Tibial artery (tissue), 4 donors: ENCODE measurements around the gene SNX1.

Experiments used
- DNase-seq, 2 donors: peaks; one replicate each; pipeline ENCODE4 v3.0.0-alpha.2; 2019
- H3K27ac ChIP-seq, 2 donors: fragments of 200-600 bp; sonication (generic) in 1 of 2; 1 replicate in 1 of 2; 2 replicates in 1 of 2; pipeline ENCODE4 v1.5.1; 2018 to 2019; ENCODE audit warnings: mild to moderate bottlenecking in 1 of 2
- H3K27me3 ChIP-seq, 2 donors: fragments of 200-600 bp; sonication (generic) in 1 of 2; one replicate each; pipeline versions ENCODE4 v1.5.1 to v1.6.0; 2016 to 2019
- H3K36me3 ChIP-seq, 3 donors: fragments of 200-600 bp; sonication (generic) in 2 of 3; one replicate each; pipeline ENCODE4 v1.5.1; 2016 to 2019; ENCODE audit warnings: mild to moderate bottlenecking in 2 of 3
- H3K4me1 ChIP-seq, 4 donors: fragments of 200-600 bp; sonication (generic) in 2 of 4; 1 replicate in 3 of 4; 2 replicates in 1 of 4; pipeline ENCODE4 v1.5.1; 2016 to 2019
- H3K4me3 ChIP-seq, 2 donors: fragments of 200-600 bp; sonication (generic) in 1 of 2; 1 replicate in 1 of 2; 2 replicates in 1 of 2; pipeline ENCODE4 v1.5.1; 2018 to 2019; ENCODE audit warnings: mild to moderate bottlenecking in 2 of 2
- H3K9me3 ChIP-seq, 3 donors: fragments of 200-600 bp; sonication (generic) in 1 of 3; one replicate each; pipeline ENCODE4 v1.5.1; 2016 to 2019
- CTCF ChIP-seq, 2 experiments: fragments of 200-600 bp in 1 of 2; fragments of 450-650 bp in 1 of 2; IDR thresholded peaks; one replicate each; pipeline ENCODE4 v1.5.1; 2017 to 2019; ENCODE audit warnings: antibody characterized with exemption in 2 of 2, mild to moderate bottlenecking in 1 of 2, moderate library complexity in 1 of 2
- intact Hi-C: fragments of 100-400 bp; cut with DNase I; formaldehyde crosslinking; loops from one replicate; pipeline ENCODE4 v1.15.0; 2023; ENCODE audit warnings: low total_unique reads

The SNX1 gene

GRCh38 chr15:64144565-64145281 is 48.9 kb downstream of the SNX1 start:
- no peak for DNase-seq
- no peak for TF ChIP-seq CTCF (IDR thresholded peaks at IDR 0.05)

GRCh38 chr15:64146041-64146440 is 50.3 kb downstream of the SNX1 start:
- Histone ChIP-seq H3K36me3 (peaks cover 17 to 52% (median 26%) of the 10 kb centered on the region in 3 donors), H3K27ac (no peak overlapping the region), H3K9me3 (no peaks in the 10 kb centered on the region), H3K4me3 (no peak overlapping the region), H3K4me1 (peaks cover 0 to 1% (median under 1%) of the 10 kb centered on the region in 4 donors), H3K27me3 (no peaks in the 10 kb centered on the region)
- no peak for DNase-seq
- TF ChIP-seq CTCF (IDR thresholded peaks at IDR 0.05), result no peak
- intact Hi-C loops, result no loop called here

More at GRCh38 chr15:64144565-64145281, 48.9 kb downstream of the SNX1 start:
- Histone ChIP-seq H3K36me3 (peaks cover 20 to 59% (median 35%) of the 10 kb centered on the region in 3 donors), H3K4me3 (no peak overlapping the region), H3K27ac (no peak overlapping the region), H3K9me3 (no peaks in the 10 kb centered on the region), H3K27me3 (no peaks in the 10 kb centered on the region), H3K4me1 (no peaks in the 10 kb centered on the region)
- intact Hi-C loops, result no loop called here

GRCh38 chr15:64146520-64146884 is 50.7 kb downstream of the SNX1 start:
- no peak for TF ChIP-seq CTCF (IDR thresholded peaks at IDR 0.05)
- DNase-seq, result no peak
- peaks cover 3 to 6% (median 4%) of the 10 kb centered on the region in 4 donors for H3K4me1 ChIP-seq
- H3K4me3 ChIP-seq, result no peak overlapping the region
- H3K27me3 ChIP-seq, result peaks cover 0 to 4% of the 10 kb centered on the region in 2 donors
- peaks cover 12 to 48% (median 21%) of the 10 kb centered on the region in 3 donors for H3K36me3 ChIP-seq
- no peaks in the 10 kb centered on the region for H3K9me3 ChIP-seq
- no peak overlapping the region for H3K27ac ChIP-seq
- intact Hi-C loops, result no loop called here

GRCh38 chr15:64146885-64147681 is 51.3 kb downstream of the SNX1 start:
- H3K4me1 ChIP-seq, result peaks cover 6 to 12% (median 10%) of the 10 kb centered on the region in 4 donors
- intact Hi-C loops, result no loop called here
- DNase-seq, result peak in 1 of 2 donors; percentile 33
- peaks cover 0 to 10% of the 10 kb centered on the region in 2 donors for H3K27me3 ChIP-seq
- no peak overlapping the region for H3K27ac ChIP-seq
- peaks cover 7 to 42% (median 16%) of the 10 kb centered on the region in 3 donors for H3K36me3 ChIP-seq
- TF ChIP-seq CTCF (IDR thresholded peaks at IDR 0.05), result no peak
- no peak overlapping the region for H3K4me3 ChIP-seq
- no peaks in the 10 kb centered on the region for H3K9me3 ChIP-seq

GRCh38 chr15:64148168-64148567 is 52.4 kb downstream of the SNX1 start:
- H3K27me3 ChIP-seq, result peaks cover 0 to 20% of the 10 kb centered on the region in 2 donors
- intact Hi-C loops, result no loop called here
- TF ChIP-seq CTCF (IDR thresholded peaks at IDR 0.05), result no peak
- H3K9me3 ChIP-seq, result no peaks in the 10 kb centered on the region
- peak in 1 of 2 donors; percentile 40 for DNase-seq
- H3K4me1 ChIP-seq, result peaks cover 6 to 22% (median 20%) of the 10 kb centered on the region in 4 donors
- peaks cover 3 to 31% (median 16%) of the 10 kb centered on the region in 3 donors for H3K36me3 ChIP-seq
- no peak overlapping the region for H3K4me3 ChIP-seq
- H3K27ac ChIP-seq, result no peak overlapping the region
